HL-60 (cell line): ENCODE data around the gene RAB11FIP5.

ENCODE experiments used
- CTCF ChIP-seq: IDR thresholded peaks from one replicate; pipeline ENCODE4 v1.5.1; 2011; ENCODE audit warnings: low read length, control low read depth, inconsistent platforms; ENCODE audit not compliant: insufficient read depth
- POLR2AphosphoS5 ChIP-seq: IDR thresholded peaks from 2 replicates; pipeline ENCODE4 v1.6.1; 2012; ENCODE audit warnings: low read depth
- REST ChIP-seq: IDR thresholded peaks from 2 replicates; pipeline ENCODE4 v1.6.1; 2012; ENCODE audit warnings: low read depth; ENCODE audit not compliant: insufficient replicate concordance
- SPI1 ChIP-seq: IDR thresholded peaks from 2 replicates; pipeline ENCODE4 v1.6.1; 2012; ENCODE audit warnings: low read depth, mild to moderate bottlenecking, borderline replicate concordance

- TF ChIP-seq CTCF (no peak), REST (no peak), POLR2AphosphoS5 (no peak), SPI1 (no peak)
These were observed 13.3 kb downstream of the RAB11FIP5 start for GRCh38 chr2:73099486-73099885.
